Immature natural killer cell (primary cell): Measurements from ENCODE around the gene THSD7B. TPM values are rescaled to one million over a fixed set of nuclear protein-coding genes. Genes with fewer than 3 reads are reported as not detected.

Experiments
- DNase-seq, 3 donors: peaks; one replicate each; pipeline ENCODE4 v3.0.0; 2022; ENCODE audit warnings: mixed read lengths in 1 of 3
- H3K27ac Mint-ChIP-seq, 6 donors: one replicate each; pipeline ENCODE4 v1.8.0; 2020; ENCODE audit warnings: mixed read lengths in 6 of 6, mild to moderate bottlenecking in 5 of 6, inconsistent platforms in 4 of 6, moderate library complexity in 3 of 6
- H3K27me3 Mint-ChIP-seq, 3 donors: one replicate each; pipeline ENCODE4 v1.8.0; 2020 to 2021; ENCODE audit warnings: low read depth in 3 of 3, mild to moderate bottlenecking in 3 of 3, mixed read lengths in 3 of 3, moderate library complexity in 3 of 3, inconsistent platforms in 1 of 3
- H3K36me3 Mint-ChIP-seq, 3 donors: one replicate each; pipeline ENCODE4 v1.8.0; 2020; ENCODE audit warnings: mixed read lengths in 3 of 3, inconsistent platforms in 2 of 3, mild to moderate bottlenecking in 2 of 3
- H3K4me1 Mint-ChIP-seq, 2 donors: one replicate each; pipeline ENCODE4 v1.8.0; 2020; ENCODE audit warnings: inconsistent platforms in 2 of 2, mild to moderate bottlenecking in 2 of 2, mixed read lengths in 2 of 2, moderate library complexity in 1 of 2
- H3K4me3 Mint-ChIP-seq, 5 donors: one replicate each; pipeline ENCODE4 v1.8.0; 2020; ENCODE audit warnings: mild to moderate bottlenecking in 5 of 5, mixed read lengths in 5 of 5, inconsistent platforms in 3 of 5, moderate library complexity in 3 of 5
- H3K9me3 Mint-ChIP-seq, 6 donors: one replicate each; pipeline ENCODE4 v1.8.0; 2020; ENCODE audit warnings: mild to moderate bottlenecking in 6 of 6, mixed read lengths in 6 of 6, inconsistent platforms in 4 of 6, moderate library complexity in 3 of 6
- polyA plus RNA-seq, 3 donors: library from polyadenylated mRNA; unstranded; fragments of 300-500 nt; fragmentation: Illumina TruSeq; gene quantifications; one replicate each; pipeline ENCODE4 v1.2.3, GENCODE V29; 2021

Gene THSD7B
- polyA plus RNA-seq, 3 donors from 2014 or later, result not detected

DNA sequence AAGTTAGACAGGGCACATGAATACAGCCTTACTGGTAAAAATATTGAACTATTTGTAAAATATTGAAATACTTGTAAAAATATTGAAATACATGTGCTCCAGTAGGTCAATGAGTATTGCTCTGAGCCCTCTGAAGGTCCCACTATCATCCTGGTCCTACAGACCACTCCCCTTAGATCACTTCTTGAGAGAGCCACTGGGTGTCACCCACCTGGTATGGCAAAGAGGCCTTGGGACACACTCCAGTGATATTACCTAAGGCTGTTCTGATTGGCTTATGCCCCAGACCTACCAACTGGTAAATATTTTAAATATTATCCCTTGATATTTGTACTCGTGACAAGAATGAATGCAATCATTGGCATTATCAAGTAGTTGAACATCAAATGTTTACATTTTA is 5.0 kb downstream of the THSD7B start:
- H3K36me3 Mint-ChIP-seq, result peaks cover 0 to 7% (median 0%) of the 10 kb centered on the region in 3 donors
- peaks cover 0 to 12% (median 2%) of the 10 kb centered on the region in 6 donors for H3K9me3 Mint-ChIP-seq
- no peak overlapping the region for H3K4me3 Mint-ChIP-seq
- peaks cover 5 to 13% (median 12%) of the 10 kb centered on the region in 3 donors for H3K27me3 Mint-ChIP-seq
- no peak for DNase-seq
- no peaks in the 10 kb centered on the region for H3K4me1 Mint-ChIP-seq
- H3K27ac Mint-ChIP-seq, result no peak overlapping the region

- Mint-ChIP-seq H3K27ac (no peak overlapping the region), H3K9me3 (peaks cover 0 to 4% (median 0%) of the 10 kb centered on the region in 6 donors), H3K36me3 (peaks cover 0 to 3% (median 0%) of the 10 kb centered on the region in 3 donors), H3K27me3 (peaks cover 4 to 5% (median 4%) of the 10 kb centered on the region in 3 donors), H3K4me1 (no peaks in the 10 kb centered on the region), H3K4me3 (no peak overlapping the region)
- DNase-seq, result no peak
Measured at GRCh38 chr2:136777391-136777790, 12.0 kb downstream of the THSD7B start.

DNA sequence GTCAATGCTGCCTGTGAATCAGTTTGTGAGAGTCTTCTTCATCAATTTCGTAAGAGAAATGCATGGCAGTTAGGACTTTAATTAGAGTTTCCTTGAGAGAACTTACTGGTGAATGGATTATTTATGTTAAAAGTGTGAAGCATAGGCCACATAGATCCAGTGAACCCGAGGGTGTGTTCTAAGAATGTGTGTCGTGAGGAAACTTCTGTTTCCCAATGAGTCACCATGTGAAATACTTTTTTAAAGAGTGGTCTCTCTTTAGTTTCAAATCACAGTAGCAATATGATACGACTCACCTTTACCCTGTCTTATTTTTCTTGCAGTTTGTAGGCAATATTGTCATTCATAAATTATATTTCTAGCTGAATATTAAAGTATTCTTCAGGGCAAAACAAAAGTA is 18.5 kb downstream of the THSD7B start:
- Mint-ChIP-seq H3K9me3 (peaks cover 0 to 4% (median 0%) of the 10 kb centered on the region in 6 donors), H3K4me1 (no peaks in the 10 kb centered on the region), H3K27me3 (peaks cover 0 to 5% (median 4%) of the 10 kb centered on the region in 3 donors), H3K27ac (no peak overlapping the region), H3K36me3 (peaks cover 0 to 3% (median 0%) of the 10 kb centered on the region in 3 donors), H3K4me3 (no peak overlapping the region)
- DNase-seq, result no peak

GRCh38 chr2:136785215-136785614 is 19.9 kb downstream of the THSD7B start:
- H3K27ac Mint-ChIP-seq, result no peak overlapping the region
- DNase-seq, result no peak

GRCh38 chr2:136787970-136788369 is 22.6 kb downstream of the THSD7B start:
- no peaks in the 10 kb centered on the region for H3K9me3 Mint-ChIP-seq
- no peaks in the 10 kb centered on the region for H3K36me3 Mint-ChIP-seq
- H3K27ac Mint-ChIP-seq, result no peak overlapping the region
- DNase-seq, result no peak
- no peaks in the 10 kb centered on the region for H3K4me1 Mint-ChIP-seq
- peaks cover 0 to 3% (median 0%) of the 10 kb centered on the region in 3 donors for H3K27me3 Mint-ChIP-seq
- no peak overlapping the region for H3K4me3 Mint-ChIP-seq

More at GRCh38 chr2:136785215-136785614, 19.9 kb downstream of the THSD7B start:
- H3K9me3 Mint-ChIP-seq, result peaks cover 0 to 4% (median 0%) of the 10 kb centered on the region in 6 donors
- no peaks in the 10 kb centered on the region for H3K4me1 Mint-ChIP-seq
- H3K36me3 Mint-ChIP-seq, result peaks cover 0 to 3% (median 0%) of the 10 kb centered on the region in 3 donors
- H3K27me3 Mint-ChIP-seq, result peaks cover 0 to 5% (median 4%) of the 10 kb centered on the region in 3 donors
- no peak overlapping the region for H3K4me3 Mint-ChIP-seq

DNA sequence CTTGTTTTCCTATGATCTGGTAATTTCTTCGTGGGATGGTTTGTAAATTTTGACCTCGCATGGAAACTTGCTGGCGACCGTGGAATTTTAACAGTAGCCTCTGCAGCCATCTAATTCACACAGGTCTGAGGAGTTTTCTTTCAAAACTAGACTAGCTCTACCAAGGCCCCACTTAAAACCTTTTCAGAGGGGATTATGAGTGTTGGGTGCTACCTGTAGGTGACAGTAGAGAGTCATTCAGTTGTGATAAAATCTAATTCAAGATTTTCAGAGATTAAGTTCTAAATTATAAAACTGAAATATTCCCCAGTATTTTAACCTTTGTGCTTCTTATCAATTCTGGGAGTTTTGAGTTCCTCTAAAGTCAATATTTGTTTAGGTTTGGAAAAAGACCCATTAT is 31.0 kb downstream of the THSD7B start:
- Mint-ChIP-seq H3K27me3 (no peaks in the 10 kb centered on the region), H3K4me1 (no peaks in the 10 kb centered on the region), H3K27ac (no peak overlapping the region), H3K9me3 (peaks cover 0 to 12% (median 3%) of the 10 kb centered on the region in 6 donors), H3K36me3 (peaks cover 0 to 3% (median 0%) of the 10 kb centered on the region in 3 donors), H3K4me3 (no peak overlapping the region)
- DNase-seq, result no peak

DNA sequence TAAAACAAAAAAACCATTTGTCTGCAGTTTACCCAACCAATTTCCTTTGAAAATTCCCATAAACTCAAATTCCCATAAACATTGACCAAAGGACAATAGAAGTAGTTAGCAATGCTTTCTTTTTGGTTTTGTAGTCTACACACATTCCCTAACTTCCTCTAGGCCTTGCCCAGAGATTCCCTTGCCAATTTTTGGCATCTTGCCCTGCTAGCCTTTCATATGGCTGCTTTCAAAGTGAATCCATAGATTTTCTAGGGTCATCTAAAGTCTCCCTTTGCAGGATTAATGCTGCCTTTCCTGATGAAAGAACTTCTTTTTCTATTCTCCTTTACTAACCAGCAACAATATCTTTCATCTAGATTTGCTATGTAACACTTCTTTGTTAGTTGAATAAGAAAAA is 33.4 kb downstream of the THSD7B start:
- DNase-seq, result no peak
- peaks cover 0 to 12% (median 3%) of the 10 kb centered on the region in 6 donors for H3K9me3 Mint-ChIP-seq

GRCh38 chr2:136801661-136802060 is 36.3 kb downstream of the THSD7B start:
- peaks cover 0 to 3% (median 0%) of the 10 kb centered on the region in 3 donors for H3K27me3 Mint-ChIP-seq
- H3K4me3 Mint-ChIP-seq, result no peak overlapping the region
- no peak overlapping the region for H3K27ac Mint-ChIP-seq
- no peaks in the 10 kb centered on the region for H3K4me1 Mint-ChIP-seq
- peaks cover 0 to 12% (median under 1%) of the 10 kb centered on the region in 6 donors for H3K9me3 Mint-ChIP-seq
- peaks cover 0 to 3% (median 0%) of the 10 kb centered on the region in 3 donors for H3K36me3 Mint-ChIP-seq
- DNase-seq, result no peak

More for the DNA sequence above, 33.4 kb downstream of the THSD7B start:
- no peak overlapping the region for H3K27ac Mint-ChIP-seq
- H3K36me3 Mint-ChIP-seq, result peaks cover 0 to 3% (median 0%) of the 10 kb centered on the region in 3 donors
- no peak overlapping the region for H3K4me3 Mint-ChIP-seq
- no peaks in the 10 kb centered on the region for H3K27me3 Mint-ChIP-seq
- H3K4me1 Mint-ChIP-seq, result no peaks in the 10 kb centered on the region

DNA sequence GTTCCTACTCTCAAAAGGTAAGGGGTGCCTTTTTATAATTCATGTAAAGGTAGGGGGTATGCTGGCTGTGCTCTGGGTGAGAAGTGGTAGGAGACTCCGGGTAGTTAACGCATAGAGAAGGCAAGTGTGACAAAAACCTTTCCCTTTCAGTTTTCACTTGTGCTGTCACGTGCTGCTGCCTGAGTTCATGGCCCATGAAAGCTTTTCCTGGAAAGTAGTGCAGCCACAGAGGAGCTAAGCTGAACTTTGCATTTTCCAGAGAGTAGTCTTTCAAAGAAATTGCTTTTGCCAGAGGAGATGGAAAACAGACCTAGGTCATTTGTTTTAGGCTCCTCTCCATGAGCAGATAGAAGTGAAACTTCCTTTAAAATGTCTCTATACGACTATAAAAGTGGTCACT is 44.7 kb downstream of the THSD7B start:
- Mint-ChIP-seq H3K4me3 (no peak overlapping the region), H3K36me3 (no peaks in the 10 kb centered on the region), H3K27ac (no peak overlapping the region)

DNA sequence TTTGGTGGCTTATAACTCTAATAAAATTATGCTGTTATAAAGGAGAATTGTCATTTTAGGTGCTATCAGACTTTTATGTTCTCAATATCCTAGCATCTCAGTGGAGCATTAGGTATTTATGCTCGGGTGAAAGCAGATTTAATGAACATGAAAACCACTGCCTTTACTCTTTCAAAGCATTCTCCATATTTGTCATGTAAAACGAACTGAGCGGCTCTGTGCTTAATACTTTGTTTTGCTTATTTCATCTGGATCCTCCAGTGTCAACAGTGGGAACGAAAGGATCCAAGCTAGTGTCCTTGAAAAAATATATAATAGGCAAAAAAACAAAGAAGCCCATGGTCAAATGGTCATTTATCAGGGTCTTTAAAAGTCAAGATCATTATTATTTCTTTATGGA is 53.5 kb downstream of the THSD7B start:
- DNase-seq, result no peak
- Mint-ChIP-seq H3K27me3 (no peaks in the 10 kb centered on the region), H3K4me1 (no peaks in the 10 kb centered on the region), H3K9me3 (peaks cover 0 to 6% (median 2%) of the 10 kb centered on the region in 6 donors), H3K27ac (no peak overlapping the region), H3K4me3 (no peak overlapping the region), H3K36me3 (no peaks in the 10 kb centered on the region)

More for the DNA sequence above, 44.7 kb downstream of the THSD7B start:
- no peak for DNase-seq
- Mint-ChIP-seq H3K4me1 (no peaks in the 10 kb centered on the region), H3K9me3 (peaks cover 0 to 6% (median 2%) of the 10 kb centered on the region in 6 donors), H3K27me3 (peaks cover 0 to 3% (median 0%) of the 10 kb centered on the region in 3 donors)

- Mint-ChIP-seq H3K27me3 (no peaks in the 10 kb centered on the region), H3K36me3 (no peaks in the 10 kb centered on the region), H3K4me1 (no peaks in the 10 kb centered on the region), H3K4me3 (no peak overlapping the region), H3K27ac (no peak overlapping the region), H3K9me3 (peaks cover 0 to 6% (median under 1%) of the 10 kb centered on the region in 6 donors)
- no peak for DNase-seq
Measured at GRCh38 chr2:136823291-136823690, 57.9 kb downstream of the THSD7B start.

DNA sequence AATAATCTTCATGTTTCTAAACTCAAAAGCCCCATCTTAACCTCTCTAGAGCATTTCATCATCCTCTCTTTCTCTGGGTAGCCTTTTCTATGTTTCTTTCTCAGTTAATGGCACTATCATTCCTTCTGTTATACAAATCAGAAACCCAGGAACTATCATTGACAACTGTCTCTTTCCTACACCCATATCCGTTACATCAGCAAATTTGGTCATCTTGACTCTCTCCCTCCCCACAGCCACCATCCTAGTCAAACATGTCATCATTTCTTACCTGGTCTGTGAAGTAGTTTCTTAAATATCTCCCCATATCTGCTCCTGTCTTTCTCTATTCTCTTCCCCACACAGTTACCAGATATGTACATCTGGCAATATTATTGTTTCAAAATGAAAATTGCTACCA is 62.8 kb downstream of the THSD7B start:
- DNase-seq, result no peak
- Mint-ChIP-seq H3K36me3 (no peaks in the 10 kb centered on the region), H3K9me3 (peaks cover 0 to 5% (median 0%) of the 10 kb centered on the region in 6 donors), H3K4me1 (no peaks in the 10 kb centered on the region), H3K27me3 (peaks cover 0 to 3% (median 0%) of the 10 kb centered on the region in 3 donors), H3K4me3 (no peak overlapping the region), H3K27ac (no peak overlapping the region)

DNA sequence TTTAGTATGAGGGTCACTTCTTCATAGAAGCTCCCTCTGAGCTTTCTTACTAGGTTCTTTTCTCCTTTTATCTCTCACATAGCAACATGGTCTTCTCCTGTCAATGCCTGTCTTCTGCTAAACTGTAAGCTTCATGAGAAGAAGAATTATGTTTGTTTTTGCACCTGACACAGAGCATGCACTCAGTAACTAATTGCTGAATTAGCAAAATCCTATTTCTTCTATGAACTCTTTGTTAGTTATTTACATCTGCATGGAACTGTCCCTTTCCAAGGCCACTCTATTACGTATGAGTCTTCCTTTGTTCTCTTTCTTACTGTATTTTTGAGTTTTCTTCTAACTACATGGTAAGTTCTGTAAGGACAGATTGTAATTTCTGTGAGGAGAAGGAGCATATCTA is 63.4 kb downstream of the THSD7B start:
- DNase-seq, result no peak
- Mint-ChIP-seq H3K27ac (no peak overlapping the region), H3K27me3 (peaks cover 0 to 3% (median 0%) of the 10 kb centered on the region in 3 donors), H3K4me3 (no peak overlapping the region), H3K9me3 (peaks cover 0 to 5% (median 0%) of the 10 kb centered on the region in 6 donors), H3K4me1 (no peaks in the 10 kb centered on the region), H3K36me3 (no peaks in the 10 kb centered on the region)

- no peaks in the 10 kb centered on the region for H3K27me3 Mint-ChIP-seq
- no peak overlapping the region for H3K4me3 Mint-ChIP-seq
- DNase-seq, result no peak
- no peak overlapping the region for H3K27ac Mint-ChIP-seq
- H3K4me1 Mint-ChIP-seq, result no peaks in the 10 kb centered on the region
- H3K9me3 Mint-ChIP-seq, result peaks cover 0 to 9% (median 0%) of the 10 kb centered on the region in 6 donors
- H3K36me3 Mint-ChIP-seq, result no peaks in the 10 kb centered on the region
Measured at GRCh38 chr2:136844546-136844945, 79.2 kb downstream of the THSD7B start.

DNA sequence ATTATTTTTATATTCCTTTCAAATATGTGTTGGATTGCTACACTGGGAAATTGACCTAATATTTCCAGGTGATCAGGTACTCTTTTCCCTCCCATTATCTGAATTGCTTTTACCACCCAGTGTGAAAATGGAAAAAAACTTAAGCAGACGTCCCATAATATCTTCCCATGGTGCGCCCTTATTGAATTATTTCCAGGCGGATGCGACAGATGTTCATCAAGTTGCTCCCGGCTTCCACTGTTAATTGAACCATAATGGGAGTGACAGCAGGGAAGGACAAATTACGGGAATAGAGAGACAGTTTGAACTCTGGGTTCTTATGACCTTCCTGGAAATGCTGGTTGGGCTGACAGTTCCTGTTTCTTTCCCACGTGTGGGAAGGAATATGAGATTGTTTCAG is 93.3 kb downstream of the THSD7B start:
- Mint-ChIP-seq H3K4me3 (no peak overlapping the region), H3K36me3 (no peaks in the 10 kb centered on the region), H3K9me3 (peaks cover 3 to 32% (median 8%) of the 10 kb centered on the region in 6 donors), H3K4me1 (no peaks in the 10 kb centered on the region), H3K27ac (no peak overlapping the region), H3K27me3 (peaks cover 0 to 2% (median 0%) of the 10 kb centered on the region in 3 donors)
- no peak for DNase-seq
